Aorta (tissue), 5 donors: ENCODE measurements around the gene CRAMP1. TPM values are rescaled to one million over a fixed set of nuclear protein-coding genes. Genes with fewer than 3 reads are reported as not detected.

Source experiments
- ATAC-seq: fragments of 200-7000 bp; cut with Tn5 transposase; one replicate; pipeline ENCODE4 v1.9.1; 2022; ENCODE audit warnings: moderate library complexity; ENCODE audit not compliant: low FRiP score
- DNase-seq, 2 donors: peaks; one replicate each; pipeline ENCODE4 v3.0.0-alpha.2; 2020
- H3K27ac ChIP-seq, 2 donors: one replicate each; pipeline ENCODE4 v1.5.1; 2013; ENCODE audit warnings: low read length in 2 of 2, mild to moderate bottlenecking in 2 of 2, moderate library complexity in 2 of 2, control low read depth in 1 of 2, inconsistent platforms in 1 of 2, low read depth in 1 of 2
- H3K27me3 ChIP-seq, 2 donors: one replicate each; pipeline ENCODE4 v1.6.1; 2013; ENCODE audit warnings: control low read depth in 1 of 2, low read length in 1 of 2, mild to moderate bottlenecking in 1 of 2, moderate library complexity in 1 of 2; ENCODE audit not compliant: insufficient read depth in 2 of 2, control insufficient read depth in 1 of 2
- H3K36me3 ChIP-seq, 2 donors: one replicate each; pipeline ENCODE4 v1.6.1; 2013; ENCODE audit warnings: control low read depth in 1 of 2, low read length in 1 of 2, mild to moderate bottlenecking in 1 of 2; ENCODE audit not compliant: insufficient read depth in 2 of 2, control insufficient read depth in 1 of 2
- H3K4me1 ChIP-seq, 2 donors: one replicate each; pipeline ENCODE4 v1.6.1; 2013; ENCODE audit warnings: low read length in 2 of 2, control low read depth in 1 of 2, mild to moderate bottlenecking in 1 of 2, moderate library complexity in 1 of 2; ENCODE audit not compliant: insufficient read depth in 2 of 2, control insufficient read depth in 1 of 2
- H3K4me3 ChIP-seq, 2 donors: one replicate each; pipeline ENCODE4 v1.5.1; 2013; ENCODE audit warnings: low read length in 2 of 2, control low read depth in 1 of 2, mild to moderate bottlenecking in 1 of 2
- H3K9me3 ChIP-seq: one replicate; pipeline ENCODE4 v1.6.1; 2013; ENCODE audit warnings: mild to moderate bottlenecking, low read length; ENCODE audit not compliant: control insufficient read depth
- WGBS, 2 donors: extraction: QIAGEN DNeasy Blood & Tissue Kit; methylation state at CpG; one replicate each; pipeline ENCODE4 v1.1.7; 2013; 5-methylcytosine and 5-hydroxymethylcytosine counted together
- intact Hi-C, 2 donors: fragments of 100-400 bp; cut with DNase I; formaldehyde crosslinking; loops; one replicate each; pipeline versions ENCODE4 v1.14.2 to v1.15.0; 2022
- polyA plus RNA-seq, 2 donors: library from polyadenylated mRNA; stranded (reverse); fragments of 200-250 nt; gene quantifications; one replicate each; pipeline ENCODE4 v1.2.3, GENCODE V29; 2013
- total RNA-seq, 2 donors: library from RNA; stranded (reverse); fragmentation: NEBNext Ultra II Directional; extraction: Animal tissue kit (Norgen Biotek cat#: 25700); gene quantifications; one replicate each; pipeline ENCODE4 v1.2.1, GENCODE V29; 2021
- donor health status: healthy with polysubstance abuse.
- donor health status: Bipolar disorder and iron deficiency.
- donor health status: DM: no; HTN: no; CAD: no.
- donor health status: DM: no; HTN: no; CAD: no.
- donor health status: DM: yes; HTN: yes; CAD: no.

The CRAMP1 gene
- total and polyA plus RNA-seq, 4 donors = 2.3 to 24.2 (median 14.4) TPM

GRCh38 chr16:1642148-1642547 is 30.0 kb downstream of the CRAMP1 start:
- no peaks in the 10 kb centered on the region for H3K27me3 ChIP-seq
- no peak overlapping the region for H3K27ac ChIP-seq
- H3K36me3 ChIP-seq = peaks cover 2 to 7% of the 10 kb centered on the region in 2 donors
- DNase-seq (no peak), ATAC-seq (no peak)
- intact Hi-C loops = no loop called here
- 80 to 82% methylated on average over 5 of the region's 5 CpGs for WGBS, 2 donors
- no peaks in the 10 kb centered on the region for H3K9me3 ChIP-seq
- no peak overlapping the region for H3K4me3 ChIP-seq
- H3K4me1 ChIP-seq = no peaks in the 10 kb centered on the region

- Histone ChIP-seq H3K4me1 (no peaks in the 10 kb centered on the region), H3K27me3 (no peaks in the 10 kb centered on the region), H3K9me3 (no peaks in the 10 kb centered on the region), H3K4me3 (no peak overlapping the region), H3K27ac (no peak overlapping the region), H3K36me3 (peaks cover 2 to 7% of the 10 kb centered on the region in 2 donors)
- ATAC-seq (no peak), DNase-seq (no peak)
- 93% methylated on average over 11 of the region's 11 CpGs for WGBS, 2 donors
- intact Hi-C loops = no loop called here
Measured at GRCh38 chr16:1642753-1643152, 30.6 kb downstream of the CRAMP1 start.

GRCh38 chr16:1643521-1643920 is 31.4 kb downstream of the CRAMP1 start:
- Histone ChIP-seq H3K27ac (no peak overlapping the region), H3K9me3 (no peaks in the 10 kb centered on the region), H3K27me3 (no peaks in the 10 kb centered on the region), H3K4me3 (no peak overlapping the region), H3K36me3 (peaks cover 2 to 6% of the 10 kb centered on the region in 2 donors), H3K4me1 (no peaks in the 10 kb centered on the region)
- no peak for DNase-seq
- ATAC-seq = no peak
- WGBS, 2 donors = 92% methylated on average over 12 of the region's 12 CpGs
- intact Hi-C loops = no loop called here

GRCh38 chr16:1645914-1646525 is 33.9 kb downstream of the CRAMP1 start:
- DNase-seq (no peak), ATAC-seq (no peak)
- Histone ChIP-seq H3K9me3 (no peaks in the 10 kb centered on the region), H3K27ac (no peak overlapping the region), H3K4me1 (no peaks in the 10 kb centered on the region), H3K36me3 (no peaks in the 10 kb centered on the region), H3K4me3 (no peak overlapping the region), H3K27me3 (no peaks in the 10 kb centered on the region)
- intact Hi-C loops = no loop called here
- WGBS, 2 donors = 83 to 84% methylated on average over 13 of the region's 13 CpGs

GRCh38 chr16:1647856-1648255 is 35.7 kb downstream of the CRAMP1 start:
- no peaks in the 10 kb centered on the region for H3K9me3 ChIP-seq
- WGBS, 2 donors = 92 to 95% methylated on average over 13 of the region's 13 CpGs
- DNase-seq (no peak), ATAC-seq (no peak)
- no peaks in the 10 kb centered on the region for H3K27me3 ChIP-seq
- no peaks in the 10 kb centered on the region for H3K4me1 ChIP-seq
- H3K36me3 ChIP-seq = no peaks in the 10 kb centered on the region
- intact Hi-C loops = no loop called here
- H3K27ac ChIP-seq = no peak overlapping the region
- no peak overlapping the region for H3K4me3 ChIP-seq

GRCh38 chr16:1650131-1650530 is 38.0 kb downstream of the CRAMP1 start:
- Histone ChIP-seq H3K27me3 (no peaks in the 10 kb centered on the region), H3K4me1 (no peaks in the 10 kb centered on the region), H3K4me3 (no peak overlapping the region), H3K9me3 (no peaks in the 10 kb centered on the region), H3K36me3 (peaks cover 0 to 3% of the 10 kb centered on the region in 2 donors), H3K27ac (no peak overlapping the region)
- intact Hi-C loops = no loop called here
- no peak for ATAC-seq
- WGBS, 2 donors = 80 to 85% methylated on average over 4 of the region's 4 CpGs
- DNase-seq = no peak

- Histone ChIP-seq H3K27ac (no peak overlapping the region), H3K36me3 (peaks cover 0 to 9% of the 10 kb centered on the region in 2 donors), H3K27me3 (no peaks in the 10 kb centered on the region), H3K4me1 (no peaks in the 10 kb centered on the region), H3K4me3 (no peak overlapping the region), H3K9me3 (no peaks in the 10 kb centered on the region)
- intact Hi-C loops = no loop called here
- ATAC-seq (no peak), DNase-seq (no peak)
- WGBS, 2 donors = 89% methylated on average over 12 of the region's 12 CpGs
Measured at GRCh38 chr16:1651094-1651973, 39.2 kb downstream of the CRAMP1 start.

GRCh38 chr16:1651974-1652312 is 39.8 kb downstream of the CRAMP1 start:
- intact Hi-C loops = no loop called here
- DNase-seq (no peak), ATAC-seq (no peak)
- WGBS, 2 donors = 98 to 100% methylated on average over 1 of the region's 1 CpG
- Histone ChIP-seq H3K27me3 (no peaks in the 10 kb centered on the region), H3K4me3 (no peak overlapping the region), H3K27ac (no peak overlapping the region), H3K9me3 (no peaks in the 10 kb centered on the region), H3K36me3 (peaks cover 0 to 9% of the 10 kb centered on the region in 2 donors), H3K4me1 (no peaks in the 10 kb centered on the region)

- no peak for DNase-seq
- H3K36me3 ChIP-seq = peaks cover 0 to 11% of the 10 kb centered on the region in 2 donors
Measured at GRCh38 chr16:1653023-1653422, 40.9 kb downstream of the CRAMP1 start.

More at GRCh38 chr16:1653023-1653422, 40.9 kb downstream of the CRAMP1 start:
- Histone ChIP-seq H3K27ac (no peak overlapping the region), H3K9me3 (no peaks in the 10 kb centered on the region), H3K4me1 (no peaks in the 10 kb centered on the region), H3K27me3 (no peaks in the 10 kb centered on the region), H3K4me3 (no peak overlapping the region)
- no peak for ATAC-seq
- WGBS, 2 donors = 95 to 97% methylated on average over 15 of the region's 15 CpGs
- intact Hi-C loops = no loop called here
